Parathyroid adenoma (tissue), 2 donors: ENCODE data around the gene LPP.

ENCODE experiments used
- H2AFZ ChIP-seq: fragments of 300-600 bp; sonication (generic); one replicate; pipeline ENCODE4 v1.7.0; 2017; ENCODE audit warnings: antibody characterized with exemption, mild to moderate bottlenecking
- H3K27ac ChIP-seq: fragments of 300-600 bp; sonication (generic); one replicate; pipeline ENCODE4 v1.7.0; 2017
- H3K27me3 ChIP-seq: fragments of 300-600 bp; sonication (generic); one replicate; pipeline ENCODE4 v1.7.0; 2017; ENCODE audit warnings: low read length; ENCODE audit not compliant: control insufficient read depth, insufficient read depth
- H3K36me3 ChIP-seq: fragments of 300-600 bp; sonication (generic); one replicate; pipeline ENCODE4 v1.7.0; 2017; ENCODE audit warnings: low read length; ENCODE audit not compliant: control insufficient read depth, insufficient read depth
- H3K4me1 ChIP-seq: fragments of 300-600 bp; sonication (generic); one replicate; pipeline ENCODE4 v1.7.0; 2017; ENCODE audit warnings: control low read depth
- H3K4me2 ChIP-seq: fragments of 300-600 bp; sonication (generic); one replicate; pipeline ENCODE4 v1.7.0; 2017; ENCODE audit warnings: low read length
- H3K4me3 ChIP-seq: fragments of 300-600 bp; sonication (generic); one replicate; pipeline ENCODE4 v1.7.0; 2017; ENCODE audit warnings: low read depth, low read length
- H3K79me2 ChIP-seq: fragments of 300-600 bp; sonication (generic); one replicate; pipeline ENCODE4 v1.7.0; 2017; ENCODE audit warnings: control low read depth
- H3K9ac ChIP-seq: fragments of 300-600 bp; sonication (generic); one replicate; pipeline ENCODE4 v1.7.0; 2017; ENCODE audit warnings: mild to moderate bottlenecking
- H3K9me3 ChIP-seq: fragments of 300-600 bp; sonication (generic); one replicate; pipeline ENCODE4 v1.7.0; 2017; ENCODE audit warnings: low read length; ENCODE audit not compliant: control insufficient read depth
- TF ChIP-seq, protein P1 (sequence below): fragments of 300-600 bp; sonication (generic); IDR thresholded peaks from one replicate; pipeline ENCODE4 v1.7.0; 2017; ENCODE audit warnings: antibody characterized with exemption, mild to moderate bottlenecking
- donor health status: primary hyperparathyroidism.

LPP gene

GRCh38 chr3:188179006-188179966 is 25.3 kb downstream of the LPP start:
- no peaks in the 10 kb centered on the region for H3K9me3 ChIP-seq
- TF ChIP-seq, protein P1, sequence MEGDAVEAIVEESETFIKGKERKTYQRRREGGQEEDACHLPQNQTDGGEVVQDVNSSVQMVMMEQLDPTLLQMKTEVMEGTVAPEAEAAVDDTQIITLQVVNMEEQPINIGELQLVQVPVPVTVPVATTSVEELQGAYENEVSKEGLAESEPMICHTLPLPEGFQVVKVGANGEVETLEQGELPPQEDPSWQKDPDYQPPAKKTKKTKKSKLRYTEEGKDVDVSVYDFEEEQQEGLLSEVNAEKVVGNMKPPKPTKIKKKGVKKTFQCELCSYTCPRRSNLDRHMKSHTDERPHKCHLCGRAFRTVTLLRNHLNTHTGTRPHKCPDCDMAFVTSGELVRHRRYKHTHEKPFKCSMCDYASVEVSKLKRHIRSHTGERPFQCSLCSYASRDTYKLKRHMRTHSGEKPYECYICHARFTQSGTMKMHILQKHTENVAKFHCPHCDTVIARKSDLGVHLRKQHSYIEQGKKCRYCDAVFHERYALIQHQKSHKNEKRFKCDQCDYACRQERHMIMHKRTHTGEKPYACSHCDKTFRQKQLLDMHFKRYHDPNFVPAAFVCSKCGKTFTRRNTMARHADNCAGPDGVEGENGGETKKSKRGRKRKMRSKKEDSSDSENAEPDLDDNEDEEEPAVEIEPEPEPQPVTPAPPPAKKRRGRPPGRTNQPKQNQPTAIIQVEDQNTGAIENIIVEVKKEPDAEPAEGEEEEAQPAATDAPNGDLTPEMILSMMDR: peak; percentile 20
- peaks cover 38% of the 10 kb centered on the region for H3K79me2 ChIP-seq
- H3K4me1 ChIP-seq: peaks cover 12% of the 10 kb centered on the region
- no peaks in the 10 kb centered on the region for H3K27me3 ChIP-seq
- peak overlapping the region; percentile 64 for H3K27ac ChIP-seq
- no peak overlapping the region for H3K4me3 ChIP-seq
- H3K4me2 ChIP-seq: no peak overlapping the region
- no peaks in the 10 kb centered on the region for H3K36me3 ChIP-seq
- H3K9ac ChIP-seq: no peak overlapping the region
- peak overlapping the region; percentile 43 for H2AFZ ChIP-seq

GRCh38 chr3:188180114-188180513 is 26.2 kb downstream of the LPP start:
- Histone ChIP-seq H3K27me3 (no peaks in the 10 kb centered on the region), H2AFZ (no peak overlapping the region), H3K4me1 (peaks cover 10% of the 10 kb centered on the region), H3K9me3 (no peaks in the 10 kb centered on the region), H3K9ac (no peak overlapping the region), H3K36me3 (no peaks in the 10 kb centered on the region), H3K27ac (no peak overlapping the region), H3K4me2 (no peak overlapping the region), H3K79me2 (peaks cover 36% of the 10 kb centered on the region), H3K4me3 (no peak overlapping the region)
- TF ChIP-seq, protein P1: no peak

DNA sequence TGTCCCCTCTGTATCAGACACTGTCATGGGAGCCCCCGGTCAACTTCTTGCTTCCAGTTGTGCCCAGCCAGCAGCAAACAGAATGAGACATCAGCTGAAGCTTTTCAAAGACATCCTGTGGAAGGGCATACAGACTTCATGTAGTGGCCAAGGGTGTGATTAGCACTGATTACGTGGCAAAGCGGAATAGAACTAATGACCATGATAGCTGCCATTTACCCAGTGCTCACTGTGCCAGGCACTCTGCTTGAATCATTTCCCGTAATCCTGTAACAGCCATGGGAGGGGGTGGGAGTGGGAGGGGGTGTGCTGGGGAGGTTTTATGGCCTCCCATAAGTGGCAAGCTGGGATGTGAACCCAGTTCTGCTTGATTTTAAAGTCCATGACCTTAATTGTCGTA is 29.5 kb downstream of the LPP start:
- Histone ChIP-seq H3K9me3 (no peaks in the 10 kb centered on the region), H3K27me3 (no peaks in the 10 kb centered on the region), H3K4me2 (no peak overlapping the region), H3K4me3 (no peak overlapping the region), H2AFZ (no peak overlapping the region), H3K9ac (no peak overlapping the region), H3K79me2 (peaks cover 26% of the 10 kb centered on the region), H3K27ac (no peak overlapping the region), H3K4me1 (peaks cover 24% of the 10 kb centered on the region), H3K36me3 (no peaks in the 10 kb centered on the region)
- TF ChIP-seq, protein P1: no peak

- no peak overlapping the region for H2AFZ ChIP-seq
- H3K79me2 ChIP-seq: peaks cover 30% of the 10 kb centered on the region
- H3K4me2 ChIP-seq: no peak overlapping the region
- TF ChIP-seq, protein P1: no peak
- no peaks in the 10 kb centered on the region for H3K9me3 ChIP-seq
- H3K4me1 ChIP-seq: peaks cover 20% of the 10 kb centered on the region
- no peaks in the 10 kb centered on the region for H3K27me3 ChIP-seq
- no peak overlapping the region for H3K4me3 ChIP-seq
- H3K9ac ChIP-seq: no peak overlapping the region
- H3K36me3 ChIP-seq: no peaks in the 10 kb centered on the region
- H3K27ac ChIP-seq: no peak overlapping the region
Observed at GRCh38 chr3:188184160-188184559, 30.2 kb downstream of the LPP start.
